ENCODE data around the gene TNRC6A. TPM values are rescaled to one million over a fixed set of nuclear protein-coding genes. Genes with fewer than 3 reads are reported as not detected.
"Not testable (repeated sequence)": the region's sequence is repeated elsewhere in the genome, so short reads cannot be mapped to it uniquely, and the experiment has no call there.

The TNRC6A gene
- total RNA-seq, 2 experiments from 2014 or later, result 37.4 to 37.8 TPM

- Mint-ChIP-seq H3K9me3 (no peaks in the 10 kb centered on the region), H3K27me3 (no peaks in the 10 kb centered on the region), H3K36me3 (ENCODE audit: low read depth) (peaks cover 65% of the 10 kb centered on the region), H3K4me3 (no peak overlapping the region), H3K4me1 (no peaks in the 10 kb centered on the region), H3K27ac (no peak overlapping the region)
- CTCF ChIA-PET, result interaction anchor here (0.6 to 0.7 kb wide), 2 partner anchors 229 to 1137 kb away, joined by 3 to 4 read pairs; no protein-coding TSS in a partner anchor
- POLR2A ChIA-PET, result interaction anchor here (1.3 kb wide), 1 partner anchor 10 kb away, joined by 3 read pairs; no protein-coding TSS in a partner anchor
- no peak for DNase-seq
Observed at GRCh38 chr16:24810951-24811843, 81.7 kb downstream of the TNRC6A start.

GRCh38 chr16:24812813-24813212 is 83.4 kb downstream of the TNRC6A start:
- CTCF ChIA-PET, H3K9me3 Mint-ChIP-seq: not testable (repeated sequence)
- POLR2A ChIA-PET, result interaction anchor here (1.3 kb wide), 1 partner anchor 12 kb away, joined by 3 read pairs; no protein-coding TSS in a partner anchor

GRCh38 chr16:24815021-24815420 is 85.6 kb downstream of the TNRC6A start:
- Mint-ChIP-seq H3K36me3 (ENCODE audit: low read depth) (peaks cover 62% of the 10 kb centered on the region), H3K4me1 (no peaks in the 10 kb centered on the region), H3K9me3 (no peaks in the 10 kb centered on the region), H3K27me3 (no peaks in the 10 kb centered on the region), H3K27ac (no peak overlapping the region), H3K4me3 (no peak overlapping the region)
- DNase-seq, result no peak
- POLR2A ChIA-PET, result interaction anchor here (0.7 kb wide), 1 partner anchor 24 kb away, joined by 3 read pairs; no protein-coding TSS in a partner anchor
- CTCF ChIA-PET, result no interaction called here

More at GRCh38 chr16:24812813-24813212, 83.4 kb downstream of the TNRC6A start:
- H3K36me3 Mint-ChIP-seq (ENCODE audit: low read depth), result peaks cover 56% of the 10 kb centered on the region
- not testable (repeated sequence) for H3K27me3 Mint-ChIP-seq, H3K4me1 Mint-ChIP-seq, H3K4me3 Mint-ChIP-seq, H3K27ac Mint-ChIP-seq, DNase-seq

- DNase-seq, result no peak
- Mint-ChIP-seq H3K27me3 (no peaks in the 10 kb centered on the region), H3K36me3 (ENCODE audit: low read depth) (peaks cover 60% of the 10 kb centered on the region), H3K27ac (no peak overlapping the region), H3K4me3 (no peak overlapping the region), H3K9me3 (no peaks in the 10 kb centered on the region), H3K4me1 (no peaks in the 10 kb centered on the region)
- ChIA-PET CTCF (interaction anchor here (0.5 kb wide), 1 partner anchor 531 kb away, joined by 4 read pairs; no protein-coding TSS in a partner anchor), POLR2A (no interaction called here)
Observed at GRCh38 chr16:24816688-24817087, 87.2 kb downstream of the TNRC6A start.

GRCh38 chr16:24819462-24820040 is 90.1 kb downstream of the TNRC6A start:
- ChIA-PET CTCF (no interaction called here), POLR2A (no interaction called here)
- Mint-ChIP-seq H3K9me3 (no peaks in the 10 kb centered on the region), H3K36me3 (ENCODE audit: low read depth) (peaks cover 60% of the 10 kb centered on the region), H3K4me1 (no peaks in the 10 kb centered on the region), H3K27ac (no peak overlapping the region), H3K27me3 (no peaks in the 10 kb centered on the region), H3K4me3 (no peak overlapping the region)
- no peak for DNase-seq

GRCh38 chr16:24820522-24820921 is 91.1 kb downstream of the TNRC6A start:
- no peak overlapping the region for H3K27ac Mint-ChIP-seq
- H3K27me3 Mint-ChIP-seq, result no peaks in the 10 kb centered on the region
- no peak overlapping the region for H3K4me3 Mint-ChIP-seq
- H3K36me3 Mint-ChIP-seq (ENCODE audit: low read depth), result peaks cover 51% of the 10 kb centered on the region
- DNase-seq, result no peak
- ChIA-PET CTCF (no interaction called here), POLR2A (no interaction called here)
- H3K9me3 Mint-ChIP-seq, result no peaks in the 10 kb centered on the region
- H3K4me1 Mint-ChIP-seq, result no peaks in the 10 kb centered on the region

- CTCF ChIA-PET, result no interaction called here
- Mint-ChIP-seq H3K9me3 (no peaks in the 10 kb centered on the region), H3K36me3 (ENCODE audit: low read depth) (peaks cover 57% of the 10 kb centered on the region), H3K4me3 (no peak overlapping the region), H3K27ac (no peak overlapping the region), H3K27me3 (no peaks in the 10 kb centered on the region), H3K4me1 (no peaks in the 10 kb centered on the region)
- POLR2A ChIA-PET, result no interaction called here
- no peak for DNase-seq
Observed at GRCh38 chr16:24821129-24821528, 91.7 kb downstream of the TNRC6A start.

- H3K4me3 Mint-ChIP-seq, result no peak overlapping the region
- DNase-seq, result no peak
- peaks cover 60% of the 10 kb centered on the region for H3K36me3 Mint-ChIP-seq (ENCODE audit: low read depth)
- POLR2A ChIA-PET, result no interaction called here
- no peaks in the 10 kb centered on the region for H3K4me1 Mint-ChIP-seq
- H3K27ac Mint-ChIP-seq, result no peak overlapping the region
- H3K9me3 Mint-ChIP-seq, result no peaks in the 10 kb centered on the region
- CTCF ChIA-PET, result no interaction called here
- H3K27me3 Mint-ChIP-seq, result no peaks in the 10 kb centered on the region
Observed at GRCh38 chr16:24822542-24822941, 93.1 kb downstream of the TNRC6A start.

- POLR2A ChIA-PET, result no interaction called here
- H3K27me3 Mint-ChIP-seq, result no peaks in the 10 kb centered on the region
- no peaks in the 10 kb centered on the region for H3K4me1 Mint-ChIP-seq
- H3K4me3 Mint-ChIP-seq, result no peak overlapping the region
- CTCF ChIA-PET, result no interaction called here
- no peak overlapping the region for H3K27ac Mint-ChIP-seq
- DNase-seq, result no peak
- H3K36me3 Mint-ChIP-seq (ENCODE audit: low read depth), result peaks cover 55% of the 10 kb centered on the region
- no peaks in the 10 kb centered on the region for H3K9me3 Mint-ChIP-seq
Observed at GRCh38 chr16:24822974-24823373, 93.5 kb downstream of the TNRC6A start.

GRCh38 chr16:24825696-24826095 is 96.2 kb downstream of the TNRC6A start:
- Mint-ChIP-seq H3K36me3 (ENCODE audit: low read depth) (peaks cover 35% of the 10 kb centered on the region), H3K4me1 (no peaks in the 10 kb centered on the region), H3K27me3 (no peaks in the 10 kb centered on the region), H3K27ac (no peak overlapping the region), H3K4me3 (no peak overlapping the region), H3K9me3 (no peaks in the 10 kb centered on the region)
- DNase-seq, result no peak
- POLR2A ChIA-PET, result no interaction called here
- CTCF ChIA-PET, result interaction anchor here (0.6 to 1.1 kb wide), 2 partner anchors 9 to 520 kb away, joined by 3 read pairs; no protein-coding TSS in a partner anchor

- ChIA-PET CTCF (interaction anchor here (0.6 to 1.1 kb wide), 2 partner anchors 8 to 519 kb away, joined by 3 read pairs; no protein-coding TSS in a partner anchor), POLR2A (no interaction called here)
- Mint-ChIP-seq H3K4me3 (no peak overlapping the region), H3K9me3 (no peaks in the 10 kb centered on the region), H3K27ac (no peak overlapping the region), H3K27me3 (no peaks in the 10 kb centered on the region), H3K4me1 (no peaks in the 10 kb centered on the region), H3K36me3 (ENCODE audit: low read depth) (peaks cover 32% of the 10 kb centered on the region)
- no peak for DNase-seq
Observed at GRCh38 chr16:24826096-24826690, 96.7 kb downstream of the TNRC6A start.

- peaks cover 24% of the 10 kb centered on the region for H3K36me3 Mint-ChIP-seq (ENCODE audit: low read depth)
- H3K4me3 Mint-ChIP-seq, result no peak overlapping the region
- no peaks in the 10 kb centered on the region for H3K27me3 Mint-ChIP-seq
- ChIA-PET CTCF (interaction anchor here (1.1 kb wide), 1 partner anchor 8 kb away, joined by 3 read pairs; no protein-coding TSS in a partner anchor), POLR2A (no interaction called here)
- no peak overlapping the region for H3K27ac Mint-ChIP-seq
- H3K9me3 Mint-ChIP-seq, result no peaks in the 10 kb centered on the region
- no peak for DNase-seq
- no peaks in the 10 kb centered on the region for H3K4me1 Mint-ChIP-seq
Observed at GRCh38 chr16:24826817-24827566, 97.5 kb downstream of the TNRC6A start.

GRCh38 chr16:24829153-24829552 is 99.7 kb downstream of the TNRC6A start:
- H3K27ac Mint-ChIP-seq, result no peak overlapping the region
- ChIA-PET CTCF (no interaction called here), POLR2A (no interaction called here)
- H3K4me1 Mint-ChIP-seq, result no peaks in the 10 kb centered on the region
- H3K36me3 Mint-ChIP-seq (ENCODE audit: low read depth), result peaks cover 13% of the 10 kb centered on the region
- DNase-seq, result no peak
- H3K9me3 Mint-ChIP-seq, result no peaks in the 10 kb centered on the region
- H3K4me3 Mint-ChIP-seq, result no peak overlapping the region
- H3K27me3 Mint-ChIP-seq, result no peaks in the 10 kb centered on the region
